ENCODE measurements around the gene DNAJC17.

DNA sequence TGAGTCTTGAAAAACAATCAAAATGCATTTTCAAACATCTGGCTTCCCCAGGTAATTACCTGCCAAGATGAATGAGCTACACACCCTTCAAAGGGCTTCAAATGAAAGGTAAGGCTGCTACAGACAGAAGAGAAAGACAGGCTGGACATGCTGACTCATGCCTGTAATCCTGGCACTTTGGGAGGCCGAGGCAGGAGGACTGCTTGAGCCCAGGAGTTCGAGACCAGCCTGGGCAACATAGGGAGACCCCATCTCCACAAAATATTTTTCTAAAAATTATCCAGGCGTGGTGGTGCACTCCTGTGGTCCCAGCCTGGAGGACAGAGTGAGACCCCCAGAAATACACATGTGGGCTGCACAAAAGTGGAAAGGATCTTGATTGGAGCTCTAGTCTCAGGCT lies 14.9 kb downstream of the DNAJC17 start:
- TF ChIP-seq, protein P1, sequence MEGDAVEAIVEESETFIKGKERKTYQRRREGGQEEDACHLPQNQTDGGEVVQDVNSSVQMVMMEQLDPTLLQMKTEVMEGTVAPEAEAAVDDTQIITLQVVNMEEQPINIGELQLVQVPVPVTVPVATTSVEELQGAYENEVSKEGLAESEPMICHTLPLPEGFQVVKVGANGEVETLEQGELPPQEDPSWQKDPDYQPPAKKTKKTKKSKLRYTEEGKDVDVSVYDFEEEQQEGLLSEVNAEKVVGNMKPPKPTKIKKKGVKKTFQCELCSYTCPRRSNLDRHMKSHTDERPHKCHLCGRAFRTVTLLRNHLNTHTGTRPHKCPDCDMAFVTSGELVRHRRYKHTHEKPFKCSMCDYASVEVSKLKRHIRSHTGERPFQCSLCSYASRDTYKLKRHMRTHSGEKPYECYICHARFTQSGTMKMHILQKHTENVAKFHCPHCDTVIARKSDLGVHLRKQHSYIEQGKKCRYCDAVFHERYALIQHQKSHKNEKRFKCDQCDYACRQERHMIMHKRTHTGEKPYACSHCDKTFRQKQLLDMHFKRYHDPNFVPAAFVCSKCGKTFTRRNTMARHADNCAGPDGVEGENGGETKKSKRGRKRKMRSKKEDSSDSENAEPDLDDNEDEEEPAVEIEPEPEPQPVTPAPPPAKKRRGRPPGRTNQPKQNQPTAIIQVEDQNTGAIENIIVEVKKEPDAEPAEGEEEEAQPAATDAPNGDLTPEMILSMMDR (CRISPR knock-in tag; IDR thresholded peaks at IDR 0.05), result no peak
- TF ChIP-seq, protein P2, sequence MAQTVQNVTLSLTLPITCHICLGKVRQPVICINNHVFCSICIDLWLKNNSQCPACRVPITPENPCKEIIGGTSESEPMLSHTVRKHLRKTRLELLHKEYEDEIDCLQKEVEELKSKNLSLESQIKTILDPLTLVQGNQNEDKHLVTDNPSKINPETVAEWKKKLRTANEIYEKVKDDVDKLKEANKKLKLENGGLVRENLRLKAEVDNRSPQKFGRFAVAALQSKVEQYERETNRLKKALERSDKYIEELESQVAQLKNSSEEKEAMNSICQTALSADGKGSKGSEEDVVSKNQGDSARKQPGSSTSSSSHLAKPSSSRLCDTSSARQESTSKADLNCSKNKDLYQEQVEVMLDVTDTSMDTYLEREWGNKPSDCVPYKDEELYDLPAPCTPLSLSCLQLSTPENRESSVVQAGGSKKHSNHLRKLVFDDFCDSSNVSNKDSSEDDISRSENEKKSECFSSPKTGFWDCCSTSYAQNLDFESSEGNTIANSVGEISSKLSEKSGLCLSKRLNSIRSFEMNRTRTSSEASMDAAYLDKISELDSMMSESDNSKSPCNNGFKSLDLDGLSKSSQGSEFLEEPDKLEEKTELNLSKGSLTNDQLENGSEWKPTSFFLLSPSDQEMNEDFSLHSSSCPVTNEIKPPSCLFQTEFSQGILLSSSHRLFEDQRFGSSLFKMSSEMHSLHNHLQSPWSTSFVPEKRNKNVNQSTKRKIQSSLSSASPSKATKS (CRISPR knock-in tag; IDR thresholded peaks at IDR 0.05), result no peak
- TF ChIP-seq IRF2 (CRISPR knock-in tag; IDR thresholded peaks at IDR 0.05) (no peak), MAZ (IDR thresholded peaks at IDR 0.05; ENCODE audit: borderline replicate concordance, low read depth, low read length) (no peak), MAZ (CRISPR knock-in tag; IDR thresholded peaks at IDR 0.05; ENCODE audit: low read depth) (no peak), MYNN (CRISPR knock-in tag; IDR thresholded peaks at IDR 0.05; ENCODE audit: low read depth) (no peak), TARDBP (CRISPR knock-in tag; IDR thresholded peaks at IDR 0.05) (no peak), HDAC2 (CRISPR knock-in tag; IDR thresholded peaks at IDR 0.05) (no peak), HMG20A (CRISPR knock-in tag; IDR thresholded peaks at IDR 0.05; ENCODE audit: borderline replicate concordance) (no peak)
- TF ChIP-seq, protein P3, sequence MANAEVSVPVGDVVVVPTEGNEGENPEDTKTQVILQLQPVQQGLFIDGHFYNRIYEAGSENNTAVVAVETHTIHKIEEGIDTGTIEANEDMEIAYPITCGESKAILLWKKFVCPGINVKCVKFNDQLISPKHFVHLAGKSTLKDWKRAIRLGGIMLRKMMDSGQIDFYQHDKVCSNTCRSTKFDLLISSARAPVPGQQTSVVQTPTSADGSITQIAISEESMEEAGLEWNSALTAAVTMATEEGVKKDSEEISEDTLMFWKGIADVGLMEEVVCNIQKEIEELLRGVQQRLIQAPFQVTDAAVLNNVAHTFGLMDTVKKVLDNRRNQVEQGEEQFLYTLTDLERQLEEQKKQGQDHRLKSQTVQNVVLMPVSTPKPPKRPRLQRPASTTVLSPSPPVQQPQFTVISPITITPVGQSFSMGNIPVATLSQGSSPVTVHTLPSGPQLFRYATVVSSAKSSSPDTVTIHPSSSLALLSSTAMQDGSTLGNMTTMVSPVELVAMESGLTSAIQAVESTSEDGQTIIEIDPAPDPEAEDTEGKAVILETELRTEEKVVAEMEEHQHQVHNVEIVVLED (CRISPR knock-in tag; IDR thresholded peaks at IDR 0.05; ENCODE audit: borderline replicate concordance), result no peak

All from HepG2 (cell line).